Measurements from ENCODE around the gene CWC25. TPM values are rescaled to one million over a fixed set of nuclear protein-coding genes. Genes with fewer than 3 reads are reported as not detected.
A peak's percentile ranks its signal among the peaks of the same experiment; 100 is the strongest.
"Not testable (repeated sequence)": the region's sequence is repeated elsewhere in the genome, so short reads cannot be mapped to it uniquely, and the experiment has no call there.

CWC25 gene
- total RNA-seq: 11.4 TPM

GRCh38 chr17:38824899-38825761 is at the start of gene CWC25:
Gene CWC25, minus strand, starts transcription at chr17:38825321. Its CDS starts 138 bp downstream, at chr17:38825183.
- DNase-seq: peak; percentile 98

- DNase-seq: no peak
Observed at GRCh38 chr17:38873640-38874380, 48.7 kb upstream of the CWC25 start.

GRCh38 chr17:38872671-38873385 is 47.7 kb upstream of the CWC25 start:
- no peak for DNase-seq

GRCh38 chr17:38872027-38872511 is 46.9 kb upstream of the CWC25 start:
- DNase-seq: no peak

GRCh38 chr17:38871247-38872015 is 46.3 kb upstream of the CWC25 start:
- no peak for DNase-seq

- peak; percentile 86 for DNase-seq
Observed at GRCh38 chr17:38870259-38871165, 45.4 kb upstream of the CWC25 start.

- peak; percentile 94 for DNase-seq
Observed at GRCh38 chr17:38869526-38870258, 44.6 kb upstream of the CWC25 start, which contains the start of gene LASP1. Gene LASP1, plus strand, starts transcription at chr17:38870058. Its CDS starts 132 bp downstream, at chr17:38870190.

- peak; percentile 97 for DNase-seq
Observed at GRCh38 chr17:38868817-38869525, 43.9 kb upstream of the CWC25 start.

GRCh38 chr17:38867968-38868816 is 43.1 kb upstream of the CWC25 start:
- DNase-seq: peak; percentile 57

- peak; percentile 87 for DNase-seq
Observed at GRCh38 chr17:38867179-38867967, 42.3 kb upstream of the CWC25 start.

GRCh38 chr17:38864636-38865398 is 39.7 kb upstream of the CWC25 start:
- DNase-seq: no peak

GRCh38 chr17:38861399-38861843 is 36.3 kb upstream of the CWC25 start:
- peak; percentile 53 for DNase-seq

GRCh38 chr17:38857271-38857670 is 32.1 kb upstream of the CWC25 start:
- DNase-seq: no peak

- DNase-seq: not testable (repeated sequence)
Observed at GRCh38 chr17:38855101-38855714, 30.1 kb upstream of the CWC25 start.

GRCh38 chr17:38853292-38854219 is 28.4 kb upstream of the CWC25 start, which contains the start of gene RPL23:
Gene RPL23, minus strand, starts transcription at chr17:38853721. Its CDS starts 11 bp downstream, at chr17:38853710.
- DNase-seq: peak; percentile 99

All from tongue (tissue), 2 donors.